Right lobe of liver (tissue), 4 donors: Measurements from ENCODE around the gene CFH.

ENCODE experiments used
- POLR2A ChIP-seq: fragments of 450-650 bp; IDR thresholded peaks from one replicate; pipeline ENCODE4 v1.6.1; 2017; ENCODE audit warnings: antibody characterized with exemption, mild to moderate bottlenecking
- TF ChIP-seq, protein P1 (sequence below), 4 donors: fragments of 200-600 bp in 3 of 4; fragments of 450-650 bp in 1 of 4; IDR thresholded peaks; one replicate each; pipeline versions ENCODE4 v1.5.1 to v1.8.0; 2016 to 2022; ENCODE audit warnings: antibody characterized with exemption in 4 of 4, mild to moderate bottlenecking in 2 of 4
- donor health status: DM: no; HTN: no; CAD: no.
- donor health status: DM: no; HTN: no; CAD: no.
- donor health status: DM: no; HTN: yes; CAD: no.

DNA sequence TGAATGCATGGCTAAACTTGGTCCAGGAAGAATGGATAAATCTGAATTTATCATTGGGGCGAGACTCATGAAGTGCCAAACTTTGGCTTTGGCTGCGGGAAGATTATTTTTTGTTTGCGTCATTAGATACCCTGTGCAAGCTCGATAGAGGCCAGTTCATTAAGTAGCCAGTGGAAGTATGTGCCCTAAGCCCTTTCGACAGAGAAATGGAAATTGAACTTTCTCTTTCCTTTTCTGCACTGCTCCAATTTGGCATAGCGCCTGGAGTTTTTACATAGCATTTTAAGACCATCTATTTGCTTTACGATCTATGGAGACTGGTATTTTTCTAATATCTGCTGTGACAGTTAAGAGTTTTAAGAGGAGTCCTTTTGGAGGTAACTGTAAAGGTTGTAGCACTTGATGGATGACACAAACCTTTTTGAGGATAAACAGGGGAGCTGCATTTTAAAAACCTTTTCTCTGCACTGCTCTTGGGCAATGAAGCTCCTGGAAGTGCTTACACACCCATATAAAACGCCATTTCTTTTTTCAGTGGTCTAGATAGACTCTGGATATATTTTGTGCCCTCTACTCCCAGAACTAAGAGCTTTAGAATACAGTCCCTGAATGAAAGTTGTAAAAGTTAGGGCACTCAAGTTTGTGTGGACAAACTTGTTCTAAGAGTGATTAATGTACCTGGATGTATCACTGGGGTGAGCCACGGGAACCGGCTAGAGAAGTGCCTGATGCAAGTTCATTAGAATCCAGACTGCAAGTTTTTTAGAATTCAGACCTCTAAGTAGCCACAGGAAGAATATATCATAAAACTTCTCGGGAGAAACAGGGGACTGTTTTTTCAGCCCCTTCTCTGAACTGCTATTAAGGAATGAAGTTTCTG is 81.5 kb downstream of the CFH start:
- TF ChIP-seq POLR2A: no peak
- TF ChIP-seq, protein P1, sequence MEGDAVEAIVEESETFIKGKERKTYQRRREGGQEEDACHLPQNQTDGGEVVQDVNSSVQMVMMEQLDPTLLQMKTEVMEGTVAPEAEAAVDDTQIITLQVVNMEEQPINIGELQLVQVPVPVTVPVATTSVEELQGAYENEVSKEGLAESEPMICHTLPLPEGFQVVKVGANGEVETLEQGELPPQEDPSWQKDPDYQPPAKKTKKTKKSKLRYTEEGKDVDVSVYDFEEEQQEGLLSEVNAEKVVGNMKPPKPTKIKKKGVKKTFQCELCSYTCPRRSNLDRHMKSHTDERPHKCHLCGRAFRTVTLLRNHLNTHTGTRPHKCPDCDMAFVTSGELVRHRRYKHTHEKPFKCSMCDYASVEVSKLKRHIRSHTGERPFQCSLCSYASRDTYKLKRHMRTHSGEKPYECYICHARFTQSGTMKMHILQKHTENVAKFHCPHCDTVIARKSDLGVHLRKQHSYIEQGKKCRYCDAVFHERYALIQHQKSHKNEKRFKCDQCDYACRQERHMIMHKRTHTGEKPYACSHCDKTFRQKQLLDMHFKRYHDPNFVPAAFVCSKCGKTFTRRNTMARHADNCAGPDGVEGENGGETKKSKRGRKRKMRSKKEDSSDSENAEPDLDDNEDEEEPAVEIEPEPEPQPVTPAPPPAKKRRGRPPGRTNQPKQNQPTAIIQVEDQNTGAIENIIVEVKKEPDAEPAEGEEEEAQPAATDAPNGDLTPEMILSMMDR (IDR thresholded peaks at IDR 0.05): no peak
